ENCODE data around the gene CALML3.

The CALML3 gene

GRCh38 chr10:5480162-5480941 is 44.4 kb upstream of the CALML3 start:
- DNase-seq (ENCODE audit: low read depth) = no peak
- TF ChIP-seq CTCF (IDR thresholded peaks at IDR 0.05; ENCODE audit: low read depth, low read length, missing control alignments) = no peak
- no peak overlapping the region for H3K4me3 ChIP-seq (ENCODE audit: low read depth, low read length)

- no peak overlapping the region for H3K4me3 ChIP-seq (ENCODE audit: low read depth, low read length)
- DNase-seq (ENCODE audit: low read depth) = no peak
- no peak for TF ChIP-seq CTCF (IDR thresholded peaks at IDR 0.05; ENCODE audit: low read depth, low read length, missing control alignments)
These were observed 43.6 kb upstream of the CALML3 start for GRCh38 chr10:5481121-5481520.

- DNase-seq (ENCODE audit: low read depth) = no peak
- H3K4me3 ChIP-seq (ENCODE audit: low read depth, low read length) = no peak overlapping the region
- TF ChIP-seq CTCF (IDR thresholded peaks at IDR 0.05; ENCODE audit: low read depth, low read length, missing control alignments) = no peak
These were observed 42.7 kb upstream of the CALML3 start for GRCh38 chr10:5482016-5482415.

- no peak overlapping the region for H3K4me3 ChIP-seq (ENCODE audit: low read depth, low read length)
- DNase-seq (ENCODE audit: low read depth) = no peak
- no peak for TF ChIP-seq CTCF (IDR thresholded peaks at IDR 0.05; ENCODE audit: low read depth, low read length, missing control alignments)
These were observed 40.6 kb upstream of the CALML3 start for GRCh38 chr10:5484205-5484604.

- no peak for TF ChIP-seq CTCF (IDR thresholded peaks at IDR 0.05; ENCODE audit: low read depth, low read length, missing control alignments)
- no peak for DNase-seq (ENCODE audit: low read depth)
- no peak overlapping the region for H3K4me3 ChIP-seq (ENCODE audit: low read depth, low read length)
These were observed 39.5 kb upstream of the CALML3 start for GRCh38 chr10:5485290-5485689.

- DNase-seq (ENCODE audit: low read depth) = no peak
- no peak for TF ChIP-seq CTCF (IDR thresholded peaks at IDR 0.05; ENCODE audit: low read depth, low read length, missing control alignments)
These were observed 38.6 kb upstream of the CALML3 start for GRCh38 chr10:5485948-5486852.

More at GRCh38 chr10:5485948-5486852, 38.6 kb upstream of the CALML3 start:
- H3K4me3 ChIP-seq (ENCODE audit: low read depth, low read length) = no peak overlapping the region
